Measurements from ENCODE around the gene NDUFAF4.
A peak's percentile ranks its signal among the peaks of the same experiment; 100 is the strongest.

NDUFAF4 gene

GRCh38 chr6:96876886-96877545 lies 20.7 kb downstream of the NDUFAF4 start:
- Histone ChIP-seq H3K36me3 (no peaks in the 10 kb centered on the region), H3K27me3 (no peaks in the 10 kb centered on the region), H3K4me3 (ENCODE audit: low read depth, low read length) (no peak overlapping the region), H3K9me3 (no peaks in the 10 kb centered on the region), H3K4me1 (no peaks in the 10 kb centered on the region)
- no peak for TF ChIP-seq CTCF (IDR thresholded peaks at IDR 0.05; ENCODE audit: low read depth, low read length)
- no peak for DNase-seq

- Histone ChIP-seq H3K4me3 (ENCODE audit: low read depth, low read length) (no peak overlapping the region), H3K27me3 (no peaks in the 10 kb centered on the region)
- DNase-seq: no peak
Observed at GRCh38 chr6:96872976-96873375, 24.7 kb downstream of the NDUFAF4 start.

DNA sequence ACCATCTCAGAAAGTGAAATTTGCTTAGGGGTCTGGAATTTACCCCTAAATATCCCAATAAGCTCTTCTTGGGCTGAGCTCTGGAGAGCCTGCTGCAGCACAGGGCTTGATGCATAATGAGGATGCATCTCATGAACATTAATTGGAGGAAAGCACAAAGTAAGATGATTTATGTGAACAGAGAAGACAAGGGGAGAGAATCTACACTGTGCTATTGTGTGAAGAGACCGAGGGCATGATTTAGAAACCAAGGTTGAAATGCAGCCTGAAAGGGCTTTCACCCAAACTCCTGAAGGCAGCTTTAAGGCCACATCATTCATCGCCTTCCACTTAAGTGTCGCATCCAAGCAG lies 32.7 kb downstream of the NDUFAF4 start:
- TF ChIP-seq CTCF (IDR thresholded peaks at IDR 0.05; ENCODE audit: low read depth, low read length): no peak
- peaks cover 5% of the 10 kb centered on the region; the same call in 1 of the 2 replicates for H3K27me3 ChIP-seq

More at GRCh38 chr6:96872976-96873375, 24.7 kb downstream of the NDUFAF4 start:
- no peak for TF ChIP-seq CTCF (IDR thresholded peaks at IDR 0.05; ENCODE audit: low read depth, low read length)
- no peaks in the 10 kb centered on the region for H3K9me3 ChIP-seq
- H3K4me1 ChIP-seq: no peaks in the 10 kb centered on the region
- H3K36me3 ChIP-seq: no peaks in the 10 kb centered on the region

DNA sequence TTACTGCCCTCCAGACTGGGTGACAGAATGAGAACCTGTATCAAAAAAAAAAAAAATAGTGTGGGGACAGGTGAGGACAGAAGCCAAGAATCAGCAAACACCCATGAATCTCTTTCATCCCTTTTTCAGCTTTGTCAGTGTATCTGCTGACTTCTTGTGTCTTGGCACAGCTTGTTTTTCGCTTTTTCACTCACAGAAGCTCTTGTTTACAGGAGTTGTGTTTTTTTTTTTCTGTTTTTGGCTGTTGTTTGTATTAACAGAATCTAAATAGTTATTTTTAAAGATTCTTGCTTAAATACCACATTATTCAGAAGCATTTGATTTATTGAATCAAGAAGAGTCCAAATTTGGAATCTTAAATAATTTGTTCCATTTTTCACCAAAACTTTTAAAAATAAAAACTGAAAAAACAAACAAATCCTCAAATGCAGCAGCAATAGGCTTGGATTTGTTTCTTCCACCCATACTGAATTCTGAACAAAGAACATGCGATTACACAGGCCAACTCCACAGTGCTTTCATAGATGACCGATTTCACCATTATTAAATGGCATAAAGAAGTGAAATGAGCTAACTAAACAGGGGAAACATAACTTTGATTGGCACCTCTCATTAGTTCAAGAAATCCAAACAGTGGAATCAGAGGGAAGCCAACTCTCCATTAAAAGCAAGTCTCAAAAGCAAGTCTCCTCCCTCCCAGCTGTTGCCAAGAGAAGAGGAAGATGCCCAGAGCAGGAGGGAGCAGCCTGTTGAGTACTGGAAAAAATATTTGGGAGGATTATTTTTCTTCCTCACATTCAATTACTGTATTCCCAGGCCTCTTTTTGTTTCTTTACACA lies 33.3 kb downstream of the NDUFAF4 start:
- H3K27me3 ChIP-seq: peaks cover 5% of the 10 kb centered on the region
- H3K4me1 ChIP-seq: peaks cover 10% of the 10 kb centered on the region
- H3K4me3 ChIP-seq (ENCODE audit: low read depth, low read length): no peak overlapping the region
- H3K36me3 ChIP-seq: no peaks in the 10 kb centered on the region
- H3K9me3 ChIP-seq: no peaks in the 10 kb centered on the region
- no peak for TF ChIP-seq CTCF (IDR thresholded peaks at IDR 0.05; ENCODE audit: low read depth, low read length)
- no peak for DNase-seq

More for the DNA sequence above, 32.7 kb downstream of the NDUFAF4 start:
- Histone ChIP-seq H3K4me3 (ENCODE audit: low read depth, low read length) (no peak overlapping the region), H3K4me1 (peaks cover 10% of the 10 kb centered on the region), H3K9me3 (no peaks in the 10 kb centered on the region), H3K36me3 (no peaks in the 10 kb centered on the region)
- DNase-seq: no peak

DNA sequence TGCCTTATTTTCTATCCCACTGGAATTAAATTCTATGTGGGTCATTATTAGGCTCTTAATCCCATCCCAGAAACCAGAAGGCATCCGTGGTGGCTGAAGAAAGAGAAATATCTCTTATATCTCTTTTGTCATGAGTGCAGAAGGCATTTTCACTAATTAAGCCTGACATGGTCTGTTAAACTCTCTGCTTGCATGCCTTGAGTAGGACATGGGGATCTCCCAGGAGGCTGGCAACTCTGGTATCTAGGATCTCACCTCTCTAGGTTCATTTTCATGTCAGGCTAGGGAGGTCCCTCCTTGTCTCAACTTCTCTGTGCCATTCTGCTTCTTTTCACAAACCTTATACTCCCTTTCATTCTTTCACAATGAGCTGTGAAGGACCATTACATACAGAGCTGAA lies 35.1 kb downstream of the NDUFAF4 start:
- no peaks in the 10 kb centered on the region for H3K36me3 ChIP-seq
- peak; percentile 43 for DNase-seq
- H3K4me3 ChIP-seq (ENCODE audit: low read depth, low read length): no peak overlapping the region
- no peak for TF ChIP-seq CTCF (IDR thresholded peaks at IDR 0.05; ENCODE audit: low read depth, low read length)
- peaks cover 10% of the 10 kb centered on the region for H3K4me1 ChIP-seq
- H3K27me3 ChIP-seq: peaks cover 9% of the 10 kb centered on the region
- H3K9me3 ChIP-seq: no peaks in the 10 kb centered on the region

DNA sequence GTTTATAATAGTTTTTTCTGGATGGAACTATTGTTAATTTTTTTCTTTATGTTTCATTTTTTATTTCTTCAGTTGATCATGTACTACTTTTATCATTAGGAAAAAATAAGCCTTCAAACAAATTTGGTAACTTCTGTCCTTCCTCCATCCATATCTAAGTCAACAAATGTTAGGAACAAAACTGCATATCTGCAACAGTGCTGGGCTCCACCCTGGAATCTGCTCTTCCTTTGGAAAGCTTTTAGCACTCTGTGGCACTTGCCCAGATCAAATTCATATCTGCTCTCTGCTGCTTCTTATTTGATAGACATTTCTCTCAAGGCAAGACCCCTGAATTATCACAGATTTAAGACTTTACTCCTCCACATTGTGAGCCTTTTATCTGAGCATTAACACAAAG lies 36.1 kb downstream of the NDUFAF4 start:
- TF ChIP-seq CTCF (IDR thresholded peaks at IDR 0.05; ENCODE audit: low read depth, low read length): no peak
- DNase-seq: no peak
- H3K4me1 ChIP-seq: peaks cover 10% of the 10 kb centered on the region
- no peaks in the 10 kb centered on the region for H3K36me3 ChIP-seq
- H3K4me3 ChIP-seq (ENCODE audit: low read depth, low read length): no peak overlapping the region
- peaks cover 9% of the 10 kb centered on the region for H3K27me3 ChIP-seq
- H3K9me3 ChIP-seq: no peaks in the 10 kb centered on the region

Data from BE2C (cell line).